Left ventricle myocardium inferior (tissue), 1 donor: Measurements from ENCODE around the gene WASF3. TPM values are rescaled to one million over a fixed set of nuclear protein-coding genes. Genes with fewer than 3 reads are reported as not detected.

ENCODE experiments used
- DNase-seq: peaks from one replicate; pipeline ENCODE4 v3.0.0-alpha.2; 2020
- H3K27ac ChIP-seq: fragments of 200-600 bp; replicated peaks from 2 replicates; pipeline ENCODE4 v1.8.0; 2021
- H3K27me3 ChIP-seq: fragments of 200-600 bp; 2 replicates; pipeline ENCODE4 v1.8.0; 2021; ENCODE audit warnings: low read depth
- H3K36me3 ChIP-seq: fragments of 200-600 bp; 2 replicates; pipeline ENCODE4 v1.8.0; 2021
- H3K4me1 ChIP-seq: fragments of 200-600 bp; 2 replicates; pipeline ENCODE4 v1.8.0; 2021
- H3K4me3 ChIP-seq: fragments of 200-600 bp; 2 replicates; pipeline ENCODE4 v1.8.0; 2021; ENCODE audit warnings: mild to moderate bottlenecking, moderate library complexity
- H3K9me3 ChIP-seq: fragments of 200-600 bp; replicated peaks from 2 replicates; pipeline ENCODE4 v1.8.0; 2021
- CTCF ChIP-seq: fragments of 200-600 bp; IDR thresholded peaks from 2 replicates; pipeline ENCODE4 v1.8.0; 2021; ENCODE audit warnings: antibody characterized with exemption, mild to moderate bottlenecking, borderline replicate concordance
- intact Hi-C: fragments of 100-400 bp; cut with micrococcal nuclease; formaldehyde crosslinking; loops from one replicate; pipeline ENCODE4 v1.11.0; 2022
- total RNA-seq: library from RNA; stranded (reverse); fragmentation: NEBNext Ultra II Directional; extraction: Animal tissue kit (Norgen Biotek cat#: 25700); gene quantifications from one replicate; pipeline ENCODE4 v1.2.1, GENCODE V29; 2021
- donor health status: DM: no; HTN: yes; CAD: no; lungs with severe emphysema.

WASF3 gene
- total RNA-seq, 1 donor from 2014 or later, result 12.6 TPM

- intact Hi-C loops, result no loop called here
- no peak overlapping the region for H3K27ac ChIP-seq
- no peak overlapping the region for H3K4me3 ChIP-seq
- H3K27me3 ChIP-seq, result no peaks in the 10 kb centered on the region
- no peak for TF ChIP-seq CTCF
- no peaks in the 10 kb centered on the region for H3K9me3 ChIP-seq
- no peaks in the 10 kb centered on the region for H3K4me1 ChIP-seq
- no peak for DNase-seq
- H3K36me3 ChIP-seq, result peaks cover 35% of the 10 kb centered on the region
These were observed 121.3 kb downstream of the WASF3 start for GRCh38 chr13:26678796-26679195.

GRCh38 chr13:26679411-26680122 lies 122.1 kb downstream of the WASF3 start:
- no peaks in the 10 kb centered on the region for H3K4me1 ChIP-seq
- intact Hi-C loops, result no loop called here

GRCh38 chr13:26680123-26680450 lies 122.6 kb downstream of the WASF3 start:
- Histone ChIP-seq H3K27ac (no peak overlapping the region), H3K36me3 (peaks cover 38% of the 10 kb centered on the region)
- intact Hi-C loops, result no loop called here

More at GRCh38 chr13:26679411-26680122, 122.1 kb downstream of the WASF3 start:
- no peak for TF ChIP-seq CTCF
- no peak overlapping the region for H3K27ac ChIP-seq
- H3K4me3 ChIP-seq, result no peak overlapping the region
- DNase-seq, result no peak
- no peaks in the 10 kb centered on the region for H3K27me3 ChIP-seq
- H3K36me3 ChIP-seq, result peaks cover 38% of the 10 kb centered on the region
- no peaks in the 10 kb centered on the region for H3K9me3 ChIP-seq

GRCh38 chr13:26680572-26680971 lies 123.1 kb downstream of the WASF3 start:
- intact Hi-C loops, result no loop called here
- Histone ChIP-seq H3K4me1 (no peaks in the 10 kb centered on the region), H3K27ac (no peak overlapping the region), H3K4me3 (no peak overlapping the region), H3K27me3 (no peaks in the 10 kb centered on the region), H3K36me3 (peaks cover 42% of the 10 kb centered on the region), H3K9me3 (no peaks in the 10 kb centered on the region)
- DNase-seq, result no peak
- TF ChIP-seq CTCF, result no peak

More at GRCh38 chr13:26680123-26680450, 122.6 kb downstream of the WASF3 start:
- Histone ChIP-seq H3K4me3 (no peak overlapping the region), H3K27me3 (no peaks in the 10 kb centered on the region), H3K9me3 (no peaks in the 10 kb centered on the region), H3K4me1 (no peaks in the 10 kb centered on the region)
- no peak for TF ChIP-seq CTCF
- DNase-seq, result no peak

GRCh38 chr13:26681036-26681435 lies 123.6 kb downstream of the WASF3 start:
- H3K9me3 ChIP-seq, result no peaks in the 10 kb centered on the region
- no peaks in the 10 kb centered on the region for H3K4me1 ChIP-seq
- no peak for DNase-seq
- peaks cover 46% of the 10 kb centered on the region for H3K36me3 ChIP-seq
- no peaks in the 10 kb centered on the region for H3K27me3 ChIP-seq
- H3K27ac ChIP-seq, result no peak overlapping the region
- H3K4me3 ChIP-seq, result no peak overlapping the region
- intact Hi-C loops, result no loop called here
- no peak for TF ChIP-seq CTCF
